Activated naive CD4-positive, alpha-beta T cell treated with anti-CD3 and anti-CD28 coated beads, Interleukin-2, amount 50 U/mL, for 72 hours (primary cell): ENCODE data around the gene AP5B1. TPM values are rescaled to one million over a fixed set of nuclear protein-coding genes. Genes with fewer than 3 reads are reported as not detected.

Source experiments
- ATAC-seq, 2 donors: fragments of 150-1000 bp; cut with Tn5 transposase; 2 replicates each; pipeline ENCODE4 v1.10.0; 2021; ENCODE audit warnings: mild to moderate bottlenecking in 2 of 2, moderate library complexity in 2 of 2
- DNase-seq, 2 donors: peaks; one replicate each; pipeline ENCODE4 v3.0.0; 2021 to 2022; ENCODE audit warnings: low spot score in 2 of 2
- H3K27ac Mint-ChIP-seq, 2 donors: one replicate each; pipeline ENCODE4 v1.8.0; 2022; ENCODE audit warnings: mild to moderate bottlenecking in 2 of 2, mixed read lengths in 2 of 2
- H3K36me3 Mint-ChIP-seq, 2 donors: one replicate each; pipeline ENCODE4 v1.8.0; 2022; ENCODE audit warnings: mixed read lengths in 2 of 2
- H3K9me3 Mint-ChIP-seq, 2 donors: one replicate each; pipeline ENCODE4 v1.8.0; 2022; ENCODE audit warnings: mixed read lengths in 2 of 2
- total RNA-seq, 2 donors: library from RNA; stranded (reverse); gene quantifications; one replicate each; pipeline ENCODE4 v1.2.3, GENCODE V29; 2022

AP5B1 gene
- total RNA-seq, 2 donors from 2014 or later: 10.6 to 25.9 TPM

DNA sequence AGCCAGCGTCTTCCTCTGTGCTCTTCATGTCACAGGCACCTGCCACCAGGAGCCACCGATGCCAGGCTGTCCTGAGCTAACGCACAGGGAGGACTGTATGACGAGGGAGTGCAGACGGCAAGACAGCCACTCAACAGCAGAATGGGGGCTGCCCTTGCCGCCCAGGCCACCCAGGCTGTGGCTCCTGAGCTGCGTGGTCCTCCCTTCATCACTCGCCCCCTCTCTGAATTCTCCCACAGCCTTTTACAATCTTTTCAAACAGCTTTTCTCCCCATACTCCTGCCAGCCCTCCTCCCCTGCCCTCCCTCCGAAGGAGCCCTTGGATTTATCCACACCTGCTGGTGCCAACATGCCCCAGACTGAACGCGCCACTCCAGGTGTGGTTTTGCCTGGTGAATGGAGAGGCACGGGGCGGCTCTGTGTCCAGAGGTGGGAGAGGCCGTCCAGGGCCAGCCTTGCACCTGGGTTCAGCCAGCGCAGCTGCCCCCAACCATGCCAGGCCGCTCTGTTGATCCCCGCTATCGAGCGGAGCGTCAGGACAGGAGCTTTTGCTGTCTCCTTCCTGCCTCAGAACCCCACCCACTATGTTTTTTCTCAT, 28.1 kb upstream of the AP5B1 start:
- DNase-seq (no peak), ATAC-seq (no peak)
- Mint-ChIP-seq H3K9me3 (no peaks in the 10 kb centered on the region), H3K36me3 (no peaks in the 10 kb centered on the region), H3K27ac (no peak overlapping the region)

DNA sequence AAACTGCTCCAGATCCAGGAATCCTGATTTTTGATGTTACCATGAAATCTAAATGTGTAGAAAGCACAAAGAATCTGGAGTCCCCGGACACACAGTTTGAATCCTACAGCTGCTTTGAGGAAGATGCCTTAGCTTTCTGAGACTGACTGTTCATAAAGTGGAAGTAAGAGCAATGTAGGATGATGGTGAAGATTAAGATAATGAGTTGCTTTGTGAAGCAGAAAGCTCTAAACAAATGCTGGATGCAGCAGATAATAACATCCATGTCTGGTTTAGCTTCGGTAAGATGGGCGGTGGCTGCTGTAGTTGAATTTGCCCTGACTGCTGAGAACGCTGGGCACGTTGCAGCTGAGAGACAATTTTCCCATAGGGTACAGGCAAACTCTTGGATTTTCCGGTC, 26.2 kb upstream of the AP5B1 start:
- ATAC-seq: no peak
- H3K9me3 Mint-ChIP-seq: no peaks in the 10 kb centered on the region
- no peak overlapping the region for H3K27ac Mint-ChIP-seq
- H3K36me3 Mint-ChIP-seq: no peaks in the 10 kb centered on the region
- no peak for DNase-seq

DNA sequence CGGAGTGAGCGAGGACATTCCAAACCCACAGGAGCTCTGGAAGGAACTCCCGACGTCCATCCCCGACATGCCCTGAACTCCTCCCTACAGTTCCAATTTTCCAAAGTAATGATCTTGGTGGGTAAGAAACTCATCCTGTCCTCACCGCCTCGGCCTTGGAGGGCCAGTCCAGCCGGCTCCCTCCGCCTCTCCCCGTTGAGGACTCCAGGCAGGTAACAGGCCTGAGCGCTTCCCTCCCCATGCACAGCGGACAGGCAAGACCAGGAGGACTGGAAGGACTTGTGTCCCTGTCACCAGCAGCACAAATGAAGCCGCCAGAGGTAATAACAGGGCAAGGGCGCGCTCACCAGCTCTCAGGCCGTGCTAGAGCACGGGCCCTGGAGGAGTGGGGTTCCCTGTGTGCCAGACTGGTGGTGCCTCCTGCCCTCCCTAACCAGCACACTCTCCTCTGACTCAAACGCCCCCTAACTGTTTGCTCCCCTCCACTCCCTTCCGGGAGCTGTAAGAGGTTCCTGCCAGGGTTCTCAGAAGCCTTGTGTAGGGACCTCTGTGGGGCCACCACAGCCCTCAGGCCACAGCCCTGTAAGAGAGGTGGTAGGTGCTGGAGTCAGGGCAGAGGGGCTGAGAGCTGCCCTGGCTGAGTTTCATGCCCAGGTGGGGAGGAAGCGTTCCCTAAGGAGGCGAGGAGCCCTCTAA, 23.2 kb upstream of the AP5B1 start:
- Mint-ChIP-seq H3K36me3 (no peaks in the 10 kb centered on the region), H3K27ac (no peak overlapping the region), H3K9me3 (no peaks in the 10 kb centered on the region)
- no peak for DNase-seq
- ATAC-seq: no peak

DNA sequence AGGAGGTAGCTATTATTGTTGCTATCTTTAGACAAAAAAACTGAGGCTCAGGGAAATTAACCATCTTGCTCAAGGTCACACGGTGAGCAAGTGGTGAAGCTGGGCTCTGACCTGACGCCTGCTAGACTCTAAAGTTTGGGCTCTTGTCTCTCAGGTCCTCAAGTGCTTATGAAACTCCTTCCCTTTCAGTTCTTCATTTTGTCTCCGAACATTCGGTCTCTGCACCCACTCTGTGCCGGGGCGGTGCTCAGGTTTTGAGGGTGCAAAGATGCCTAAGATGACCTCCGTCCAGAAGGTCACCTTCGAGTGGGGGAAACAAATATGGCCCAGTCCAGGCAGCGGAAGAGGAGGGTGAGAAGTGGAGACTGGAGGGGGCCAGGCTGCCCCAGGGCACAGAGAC, 22.1 kb upstream of the AP5B1 start:
- no peak for ATAC-seq

DNA sequence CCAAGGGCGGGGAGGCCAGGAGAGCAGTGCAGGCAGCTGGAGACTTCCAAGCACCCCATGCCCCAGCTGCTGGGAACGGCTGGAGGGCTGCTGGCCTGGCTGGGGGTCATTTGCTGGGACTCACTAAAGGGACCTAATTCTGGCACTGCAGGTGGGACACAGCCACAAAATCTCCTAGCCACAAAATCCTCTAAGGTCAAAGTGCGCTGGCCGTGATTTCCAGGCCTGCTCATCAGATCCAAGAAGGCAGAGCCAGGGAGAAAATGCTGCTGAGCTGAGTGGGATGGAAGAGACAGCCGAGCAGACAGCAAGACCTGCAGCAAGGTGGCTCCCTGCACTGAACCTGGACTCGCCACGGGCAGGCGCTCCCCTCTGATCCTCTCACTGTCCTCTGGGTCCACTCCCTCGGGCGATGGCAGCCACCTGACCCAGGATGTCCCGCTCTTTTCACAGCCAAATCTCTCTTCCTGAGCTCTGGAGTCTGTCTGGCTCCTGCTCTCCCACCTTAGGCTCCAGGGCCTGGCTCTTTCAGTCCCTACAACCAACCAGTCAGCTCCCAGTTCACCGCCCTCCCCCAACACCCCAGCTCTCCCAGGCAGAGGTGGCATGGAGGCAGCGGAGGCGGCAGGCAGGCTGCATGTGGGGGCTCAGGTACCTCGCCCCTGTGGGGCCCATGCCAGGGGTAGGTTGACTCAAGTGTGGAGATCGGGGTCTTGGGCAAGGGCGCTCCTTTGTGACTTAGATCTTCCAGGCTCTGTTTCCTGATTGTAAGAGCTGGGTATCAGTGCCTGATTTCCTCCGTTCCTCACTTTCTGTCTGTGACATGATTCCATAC, 20.6 kb upstream of the AP5B1 start:
- Mint-ChIP-seq H3K9me3 (no peaks in the 10 kb centered on the region), H3K36me3 (no peaks in the 10 kb centered on the region), H3K27ac (peak overlapping the region in 1 of 2 donors; percentile 55)
- ATAC-seq (no peak), DNase-seq (no peak)

More for the DNA sequence above, 22.1 kb upstream of the AP5B1 start:
- Mint-ChIP-seq H3K9me3 (no peaks in the 10 kb centered on the region), H3K36me3 (no peaks in the 10 kb centered on the region), H3K27ac (peak overlapping the region in 1 of 2 donors; percentile 23)
- no peak for DNase-seq

DNA sequence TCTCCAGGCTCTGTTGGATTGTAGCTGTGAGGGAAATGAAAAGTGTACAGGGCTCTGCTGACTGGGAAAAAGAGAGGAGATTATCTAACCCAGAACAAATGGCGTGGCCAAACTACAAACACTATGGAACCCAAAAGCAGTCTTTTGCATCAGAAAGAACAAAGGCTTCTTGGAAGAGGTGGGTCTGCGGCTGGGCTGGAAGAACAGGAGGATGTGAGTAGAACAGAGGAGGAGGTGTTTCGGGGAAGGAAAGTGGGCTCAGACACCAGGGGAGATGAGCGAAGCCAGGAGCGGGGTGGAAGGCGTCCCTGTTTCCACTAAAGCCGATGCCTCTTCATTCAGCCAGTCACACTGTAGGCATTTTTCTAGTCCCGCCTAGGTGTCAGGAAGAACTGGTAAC, 18.1 kb upstream of the AP5B1 start:
- ATAC-seq: no peak
- no peak overlapping the region for H3K27ac Mint-ChIP-seq

DNA sequence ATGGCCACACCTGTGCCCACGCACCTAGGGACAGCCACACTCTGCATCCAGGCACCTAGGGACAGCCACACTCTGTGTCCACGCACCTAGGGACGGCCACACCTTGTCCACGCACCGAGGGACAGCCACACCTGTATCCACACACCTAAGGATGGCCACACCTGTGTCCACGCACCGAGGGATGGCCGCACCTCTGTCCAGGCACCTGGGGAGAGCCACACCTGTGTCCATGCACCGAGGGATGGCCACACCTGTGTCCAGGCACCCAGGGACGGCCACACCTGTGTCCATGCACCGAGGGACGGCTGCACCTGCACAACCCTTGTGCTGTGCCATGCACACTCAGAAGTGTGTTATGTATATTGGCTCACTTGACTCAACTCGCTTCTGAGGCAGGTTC, 16.9 kb upstream of the AP5B1 start:
- ATAC-seq (no peak), DNase-seq (no peak)
- H3K9me3 Mint-ChIP-seq: no peaks in the 10 kb centered on the region
- no peaks in the 10 kb centered on the region for H3K36me3 Mint-ChIP-seq
- H3K27ac Mint-ChIP-seq: no peak overlapping the region

More for the DNA sequence above, 18.1 kb upstream of the AP5B1 start:
- Mint-ChIP-seq H3K9me3 (no peaks in the 10 kb centered on the region), H3K36me3 (no peaks in the 10 kb centered on the region)
- no peak for DNase-seq

DNA sequence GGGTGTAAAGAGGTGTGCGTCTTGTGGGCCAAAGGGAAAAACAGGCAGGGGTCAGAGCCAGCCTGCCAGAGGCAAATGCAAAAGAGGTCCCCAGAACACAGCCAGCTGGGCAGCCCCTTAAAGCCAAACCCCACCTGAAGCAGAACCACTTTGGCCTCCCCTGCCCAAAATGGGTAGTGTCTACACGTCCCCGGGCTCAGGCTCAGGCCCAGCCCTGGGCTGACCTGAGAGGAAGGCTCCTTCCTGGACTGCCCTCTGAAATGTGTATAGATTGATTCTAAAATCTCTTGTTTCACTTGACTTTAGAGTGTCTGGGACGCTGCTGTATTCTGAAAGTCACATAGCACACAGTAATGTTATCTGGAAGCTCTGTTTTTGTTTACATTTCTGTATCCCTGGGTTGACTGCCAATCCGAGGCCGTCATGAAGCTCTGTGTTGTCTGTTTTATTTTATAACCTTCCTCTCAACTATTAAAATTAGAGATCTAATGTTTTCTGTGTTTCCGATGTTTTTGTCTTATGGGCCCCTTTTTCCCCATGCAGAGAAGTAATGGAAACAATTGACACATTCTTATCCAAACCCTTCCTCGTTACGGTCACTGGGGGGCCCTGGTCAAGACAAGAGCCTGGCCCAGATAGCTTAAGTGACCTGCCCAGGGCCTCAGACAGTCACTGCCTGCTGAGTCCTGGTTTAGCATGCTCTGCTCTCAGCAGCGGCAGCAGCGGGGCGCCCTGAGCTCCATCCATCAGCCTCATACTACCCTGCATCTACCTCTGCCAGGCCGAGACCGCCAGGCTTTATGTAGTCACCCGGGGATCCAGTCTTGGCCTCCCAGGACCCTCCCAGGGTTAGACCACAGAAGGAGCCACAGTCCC, 16.2 kb upstream of the AP5B1 start:
- no peak for DNase-seq
- no peak for ATAC-seq
- Mint-ChIP-seq H3K27ac (peak overlapping the region in 1 of 2 donors; percentile 39), H3K36me3 (no peaks in the 10 kb centered on the region), H3K9me3 (no peaks in the 10 kb centered on the region)

DNA sequence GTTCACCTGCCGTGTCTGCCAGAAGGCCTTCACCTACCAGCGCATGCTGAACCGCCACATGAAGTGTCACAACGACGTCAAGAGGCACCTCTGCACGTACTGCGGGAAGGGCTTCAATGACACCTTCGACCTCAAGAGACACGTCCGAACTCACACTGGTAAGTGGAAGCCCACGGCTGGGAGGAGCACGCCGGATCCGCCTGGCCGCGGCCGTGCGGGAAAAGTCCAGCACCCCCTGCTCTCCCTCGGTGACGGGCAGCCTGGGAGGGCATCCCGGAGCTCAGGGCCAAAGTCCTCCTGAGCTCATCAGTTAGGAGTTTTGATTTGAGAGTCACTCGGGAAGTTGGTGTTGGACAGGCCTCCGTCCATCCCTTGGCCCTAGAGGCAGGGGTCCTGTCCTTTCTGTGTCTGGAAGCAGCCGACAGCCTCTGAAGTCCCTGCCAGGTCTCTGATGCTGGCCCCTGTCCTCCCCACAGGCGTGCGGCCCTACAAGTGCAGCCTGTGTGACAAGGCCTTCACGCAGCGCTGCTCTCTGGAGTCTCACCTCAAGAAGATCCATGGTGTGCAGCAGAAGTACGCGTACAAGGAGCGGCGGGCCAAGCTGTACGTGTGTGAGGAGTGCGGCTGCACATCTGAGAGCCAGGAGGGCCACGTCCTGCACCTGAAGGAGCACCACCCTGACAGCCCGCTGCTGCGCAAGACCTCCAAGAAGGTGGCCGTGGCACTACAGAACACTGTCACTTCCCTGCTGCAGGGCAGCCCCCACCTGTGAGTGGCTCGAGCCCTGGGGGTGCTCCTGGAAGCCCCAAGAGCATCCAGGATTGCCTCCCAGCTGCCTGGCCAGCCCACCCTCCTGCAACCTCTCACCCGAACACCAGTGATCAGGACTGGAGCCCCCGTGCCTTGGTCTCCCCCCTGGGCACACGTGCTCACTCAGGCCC, 14.1 kb upstream of the AP5B1 start:
- Mint-ChIP-seq H3K9me3 (no peaks in the 10 kb centered on the region), H3K36me3 (no peaks in the 10 kb centered on the region), H3K27ac (peak overlapping the region in 1 of 2 donors; percentile 55)
- DNase-seq (no peak), ATAC-seq (no peak)

DNA sequence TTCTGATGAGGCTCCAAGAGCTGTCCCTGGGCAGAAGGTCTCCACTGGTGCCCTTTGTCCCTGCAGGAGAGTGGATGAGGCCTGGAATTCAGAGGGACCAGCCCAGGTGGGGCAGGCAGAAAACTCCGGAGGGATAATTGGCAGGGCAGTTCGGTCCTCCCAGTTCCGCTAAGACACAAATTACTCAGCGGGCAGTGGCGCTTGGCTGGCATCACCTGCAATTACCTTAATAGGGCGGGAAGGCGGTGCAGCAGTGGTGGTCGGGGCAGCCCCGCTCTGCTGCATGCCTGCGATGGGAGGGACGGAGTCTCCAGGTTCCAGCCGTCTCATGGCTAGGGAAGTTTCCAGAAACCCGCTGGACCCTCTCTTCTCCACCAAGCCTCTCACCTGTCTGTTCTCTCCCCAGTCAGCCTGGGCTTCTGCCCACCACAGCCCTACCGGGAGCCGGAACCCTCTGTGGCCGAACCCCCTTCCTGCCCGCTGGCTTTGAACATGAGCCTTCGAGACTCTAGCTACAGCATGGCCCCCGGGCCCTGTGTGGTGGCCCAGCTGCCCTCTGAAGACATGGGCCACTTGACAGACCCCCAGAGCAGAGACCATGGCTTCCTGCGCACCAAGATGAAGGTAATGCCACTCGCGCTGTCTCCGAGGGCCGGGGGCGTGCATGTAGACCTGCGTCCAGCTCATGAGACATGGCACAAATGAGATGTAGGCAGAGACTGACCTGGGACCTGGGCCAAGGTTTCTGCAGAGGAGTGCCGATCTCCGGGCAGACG, 13.0 kb upstream of the AP5B1 start:
- H3K36me3 Mint-ChIP-seq: no peaks in the 10 kb centered on the region
- H3K9me3 Mint-ChIP-seq: no peaks in the 10 kb centered on the region
- ATAC-seq (no peak), DNase-seq (no peak)
- H3K27ac Mint-ChIP-seq: no peak overlapping the region

DNA sequence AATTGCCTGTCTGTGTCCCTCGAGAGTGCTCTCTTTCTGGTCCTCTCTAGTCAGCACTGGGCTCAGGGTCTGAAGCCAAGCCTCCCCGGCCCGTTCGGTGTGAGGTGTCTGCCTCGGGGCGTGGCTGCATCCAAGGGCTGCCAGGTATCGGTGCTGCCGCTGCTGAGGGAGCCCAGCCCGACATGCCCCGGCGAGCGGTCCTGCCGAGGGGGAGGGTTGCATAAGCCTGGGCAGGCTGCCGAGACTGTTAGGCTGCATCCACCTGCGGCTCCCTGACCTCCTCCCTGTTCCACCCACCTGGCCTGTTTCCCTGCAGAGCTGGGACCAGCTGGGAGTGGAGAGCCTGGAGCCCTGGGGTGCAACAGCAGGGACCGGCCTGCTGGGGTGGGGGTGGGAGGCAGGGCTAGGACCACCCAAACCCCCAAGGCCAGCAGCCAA, 12.4 kb upstream of the AP5B1 start:
- ATAC-seq (no peak), DNase-seq (no peak)
- H3K27ac Mint-ChIP-seq: peak overlapping the region in 1 of 2 donors; percentile 16
- no peaks in the 10 kb centered on the region for H3K36me3 Mint-ChIP-seq
- no peaks in the 10 kb centered on the region for H3K9me3 Mint-ChIP-seq

DNA sequence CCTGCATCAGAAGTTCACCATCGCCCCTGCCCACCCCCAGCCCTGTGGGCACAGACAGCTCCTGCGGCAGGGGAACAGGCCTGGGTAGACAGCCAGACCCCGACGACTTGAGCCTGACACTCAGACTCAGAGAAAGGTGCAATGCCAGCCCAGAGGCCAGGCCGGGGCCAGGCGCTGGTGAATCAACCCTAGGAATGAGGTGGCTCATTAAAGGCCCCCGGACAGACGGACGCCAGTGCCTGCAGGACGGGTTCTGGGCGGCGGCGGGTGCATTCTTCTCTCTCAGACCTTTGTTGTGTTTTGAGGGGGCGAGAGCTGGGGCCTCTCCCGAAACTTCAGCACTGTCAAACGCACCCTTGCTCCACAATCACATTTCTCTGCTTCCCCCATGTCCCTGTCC, 11.7 kb upstream of the AP5B1 start:
- ATAC-seq: no peak
- no peak for DNase-seq
- Mint-ChIP-seq H3K27ac (peak overlapping the region; percentile 16 to 88), H3K9me3 (no peaks in the 10 kb centered on the region), H3K36me3 (no peaks in the 10 kb centered on the region)

DNA sequence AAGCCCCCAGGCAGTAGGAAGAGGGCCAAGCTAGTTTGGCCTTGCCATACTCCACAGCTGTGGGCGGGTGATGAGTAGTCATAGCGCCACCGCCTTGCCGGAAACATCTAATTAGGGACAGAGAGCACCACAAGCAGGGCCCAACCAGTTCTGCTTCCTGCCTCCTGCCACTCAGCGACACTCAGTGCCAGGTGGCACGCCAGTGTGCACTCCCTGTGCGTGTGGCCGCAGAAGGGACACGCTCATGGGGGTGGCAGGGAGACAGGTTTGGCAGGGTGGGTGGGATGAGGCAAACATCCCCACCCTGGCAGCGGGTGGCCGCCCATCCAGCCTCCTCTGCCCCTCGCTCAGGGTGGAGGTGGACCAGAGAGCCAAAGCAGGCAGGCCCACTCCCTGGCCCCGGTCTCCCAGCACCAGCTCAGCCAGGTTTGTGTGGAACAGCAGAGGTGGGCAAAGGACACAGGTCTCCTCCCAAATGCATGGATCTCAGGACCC, 11.0 kb upstream of the AP5B1 start:
- H3K27ac Mint-ChIP-seq: peak overlapping the region in 1 of 2 donors; percentile 16
- no peaks in the 10 kb centered on the region for H3K36me3 Mint-ChIP-seq
- ATAC-seq: peak; percentile 97 to 99
- DNase-seq: peak; percentile 68 to 70
- no peaks in the 10 kb centered on the region for H3K9me3 Mint-ChIP-seq

DNA sequence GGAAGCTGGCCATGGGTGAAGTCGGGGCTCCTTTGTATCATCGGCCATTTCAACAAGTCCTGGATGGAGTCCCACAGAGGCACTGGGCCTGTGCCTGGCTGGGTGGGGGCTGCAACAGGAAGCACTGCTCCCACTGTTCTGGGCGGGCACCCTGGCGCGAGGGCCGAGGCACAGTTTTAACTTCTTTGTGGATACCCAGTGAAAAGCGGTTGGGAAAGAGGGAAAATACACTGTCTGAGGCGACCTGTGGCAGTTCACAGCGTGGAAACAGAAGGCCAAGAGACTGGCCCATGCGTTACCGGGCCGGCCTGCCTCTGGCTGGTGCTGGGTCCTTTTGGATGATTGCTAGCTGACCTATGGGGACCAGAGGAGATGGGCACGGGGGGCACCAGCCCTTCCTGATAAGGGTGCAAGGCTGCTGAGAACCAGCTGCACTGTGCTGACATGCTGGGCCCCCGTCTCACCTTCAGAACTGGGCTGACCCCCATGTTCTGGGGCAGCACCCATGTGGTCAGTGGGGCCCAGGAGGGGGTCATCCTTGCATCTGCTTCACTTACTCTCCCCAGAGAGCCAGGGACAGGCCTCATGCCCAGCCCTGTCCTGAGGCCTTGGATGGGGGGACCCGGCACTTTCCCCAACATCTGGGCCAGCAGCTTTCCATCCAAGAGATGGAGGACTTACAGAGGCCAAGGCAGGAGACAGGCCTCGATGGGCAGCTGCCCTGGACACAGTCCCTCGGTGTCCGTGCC, 10.3 kb upstream of the AP5B1 start:
- no peaks in the 10 kb centered on the region for H3K9me3 Mint-ChIP-seq
- no peak for ATAC-seq
- no peak overlapping the region for H3K27ac Mint-ChIP-seq
- no peaks in the 10 kb centered on the region for H3K36me3 Mint-ChIP-seq
- DNase-seq: no peak
